ENCODE data around the gene ZFPL1.
"Not testable (repeated sequence)": the region's sequence is repeated elsewhere in the genome, so short reads cannot be mapped to it uniquely, and the experiment has no call there.

ZFPL1 gene

DNA sequence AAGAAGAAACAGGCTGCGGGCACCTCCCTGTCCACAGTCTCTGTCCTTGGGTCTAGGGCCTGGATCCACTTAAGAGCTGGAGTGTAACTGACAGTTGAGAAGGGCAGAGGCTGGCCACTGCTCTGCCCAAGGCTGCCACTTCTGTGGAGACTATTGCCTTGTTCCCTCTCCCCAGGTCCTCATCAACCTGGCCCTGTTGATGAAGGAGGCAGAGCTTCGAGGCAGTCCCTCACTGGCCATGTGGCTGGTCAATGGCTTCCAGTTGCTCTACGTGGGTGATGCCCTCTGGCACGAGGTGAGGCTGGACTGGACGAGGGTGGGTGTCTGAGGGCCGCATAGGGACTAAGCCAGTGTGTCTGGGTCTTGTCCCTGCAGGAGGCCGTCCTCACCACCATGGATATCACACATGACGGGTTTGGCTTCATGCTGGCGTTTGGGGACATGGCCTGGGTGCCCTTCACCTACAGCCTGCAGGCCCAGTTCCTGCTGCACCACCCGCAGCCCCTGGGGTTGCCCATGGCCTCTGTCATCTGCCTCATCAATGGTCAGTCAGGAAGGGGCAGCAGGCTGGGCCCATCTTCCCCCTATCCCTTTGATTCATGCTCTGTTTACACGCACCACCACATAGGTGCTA lies 30.6 kb downstream of the ZFPL1 start:
- DNase-seq (ENCODE audit: low spot score): no peak

DNA sequence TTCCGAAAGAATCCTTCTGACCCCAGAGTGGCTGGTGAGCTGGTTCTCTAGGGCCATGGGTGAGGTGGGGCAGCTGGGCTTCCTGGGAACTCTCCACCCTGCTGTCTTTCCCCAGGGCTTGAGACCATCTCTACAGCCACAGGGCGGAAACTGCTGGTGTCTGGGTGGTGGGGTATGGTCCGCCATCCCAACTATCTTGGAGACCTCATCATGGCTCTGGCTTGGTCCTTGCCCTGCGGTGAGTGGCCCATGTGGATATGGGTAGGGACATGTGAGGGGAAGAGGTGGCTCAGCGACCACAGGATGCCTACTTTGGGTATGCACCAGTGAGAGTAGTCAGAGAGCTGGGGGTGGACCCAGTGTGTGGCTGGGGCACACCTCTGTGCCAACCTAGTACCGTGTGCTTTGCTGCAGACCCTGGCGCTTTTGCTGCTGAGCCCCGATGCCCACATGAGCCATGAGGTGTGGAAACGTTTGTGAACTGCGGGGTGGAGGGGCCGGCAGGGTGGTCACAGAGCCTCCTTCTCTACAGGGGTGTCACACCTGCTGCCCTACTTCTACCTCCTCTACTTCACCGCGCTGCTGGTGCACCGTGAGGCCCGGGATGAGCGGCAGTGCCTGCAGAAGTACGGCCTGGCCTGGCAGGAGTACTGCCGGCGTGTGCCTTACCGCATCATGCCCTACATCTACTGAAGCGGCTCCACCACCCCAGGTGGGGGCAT lies 31.5 kb downstream of the ZFPL1 start:
- DNase-seq (ENCODE audit: low spot score): no peak

GRCh38 chr11:65116370-65117205 lies 32.6 kb downstream of the ZFPL1 start:
- DNase-seq (ENCODE audit: low spot score): peak; percentile 53

DNA sequence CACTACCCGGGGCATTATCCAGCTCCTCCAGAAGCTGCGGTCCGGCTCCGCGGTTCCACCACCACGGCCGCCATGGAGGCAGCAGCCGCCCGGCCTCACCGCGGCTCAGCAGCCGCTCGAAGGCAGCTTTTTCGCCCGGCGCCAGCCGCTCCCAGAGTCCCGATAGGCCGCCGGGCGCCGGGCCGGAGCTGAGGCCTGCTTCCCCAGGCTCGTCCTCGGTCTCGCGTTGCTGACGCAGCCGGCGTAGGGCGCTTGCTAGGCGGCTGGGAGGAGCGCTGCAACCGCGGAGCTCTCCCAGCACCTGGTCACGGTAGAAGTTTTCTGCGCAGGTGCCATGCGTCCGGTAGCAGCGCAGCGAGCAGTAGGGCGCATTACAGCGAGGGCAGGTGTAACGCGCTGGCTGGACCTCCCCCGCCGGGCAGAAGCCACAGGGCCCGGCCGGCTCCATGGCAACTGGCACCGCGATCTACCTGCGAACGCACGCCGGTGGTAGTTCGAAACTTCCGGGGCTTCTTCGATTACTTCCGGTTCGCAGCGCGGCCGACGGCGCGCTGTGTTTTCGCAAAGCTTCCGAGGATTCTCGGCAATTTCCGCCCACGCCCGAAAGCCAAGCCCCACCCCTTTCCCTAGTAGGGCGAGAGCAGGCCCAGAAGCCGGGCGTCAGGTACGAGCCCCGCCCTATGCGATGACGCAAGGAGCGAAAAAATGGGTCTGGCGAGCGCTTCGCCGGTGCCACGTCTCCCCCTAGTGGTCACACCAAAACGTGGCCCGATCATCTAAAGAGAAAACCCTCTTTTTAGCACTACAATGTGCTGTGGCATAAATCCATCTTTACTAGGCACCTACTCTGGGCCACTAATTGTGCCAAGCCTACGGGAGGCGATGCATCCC lies 33.4 kb downstream of the ZFPL1 start, which contains the start of gene ZNHIT2:
Gene ZNHIT2 (minus strand): TSS at position 496 of the 891 bp plus-strand sequence. CDS start 48 bp downstream, at position 448.
- DNase-seq (ENCODE audit: low spot score): peak; percentile 96

GRCh38 chr11:65118097-65118837 lies 34.2 kb downstream of the ZFPL1 start:
- DNase-seq (ENCODE audit: low spot score): no peak

DNA sequence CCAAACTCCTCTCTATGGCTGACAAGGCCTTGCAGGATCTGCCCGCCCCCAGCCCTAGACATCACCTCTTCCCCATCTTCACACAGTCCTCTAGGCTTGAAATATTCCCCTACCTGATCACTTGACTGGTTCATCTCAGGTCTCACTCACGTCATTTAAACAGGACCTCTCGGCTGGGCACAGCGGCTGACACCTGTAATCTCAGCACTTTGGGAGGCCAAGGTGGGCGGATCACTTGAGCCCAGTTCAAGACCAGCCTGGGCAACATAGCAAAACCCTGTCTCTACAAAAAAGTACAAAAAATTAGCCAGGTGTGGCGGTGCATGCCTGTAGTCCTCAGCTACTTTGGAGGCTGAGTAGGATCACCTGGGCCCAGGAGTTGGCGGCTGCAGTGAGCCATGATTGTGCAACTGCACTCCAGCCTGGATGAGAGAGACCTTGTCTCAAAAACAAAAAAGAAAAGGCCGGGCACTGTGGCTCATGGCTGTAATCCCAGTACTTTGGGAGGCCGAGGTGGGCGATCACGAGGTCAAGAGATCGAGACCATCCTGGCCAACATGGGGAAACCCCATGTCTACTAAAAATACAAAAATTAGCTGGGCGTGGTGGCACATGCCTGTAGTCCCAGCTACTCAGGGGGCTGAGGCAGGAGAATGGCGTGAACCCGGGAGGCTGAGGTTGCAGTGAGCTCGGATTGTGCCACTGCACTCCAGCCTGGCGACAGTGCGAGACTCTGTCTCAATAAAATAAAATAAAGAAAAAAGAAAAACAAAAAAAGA lies 35.1 kb downstream of the ZFPL1 start:
- DNase-seq (ENCODE audit: low spot score): not testable (repeated sequence)

DNA sequence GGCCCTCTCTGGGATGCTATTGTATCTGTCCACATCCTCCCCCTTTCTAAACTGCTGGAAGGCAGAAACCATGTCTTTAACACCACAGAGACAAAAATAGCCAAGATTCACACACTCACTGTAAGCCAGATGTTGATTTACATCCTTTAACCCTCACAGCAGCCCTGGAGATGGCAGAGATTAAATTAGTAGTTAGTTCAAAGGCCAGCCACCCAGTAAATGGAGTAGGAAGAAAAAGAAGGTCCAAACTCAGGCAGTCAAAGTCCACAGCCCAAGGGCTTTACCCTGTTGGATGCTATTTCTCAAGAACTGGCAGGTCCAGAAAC lies 35.6 kb downstream of the ZFPL1 start:
- no peak for DNase-seq (ENCODE audit: low spot score)

DNA sequence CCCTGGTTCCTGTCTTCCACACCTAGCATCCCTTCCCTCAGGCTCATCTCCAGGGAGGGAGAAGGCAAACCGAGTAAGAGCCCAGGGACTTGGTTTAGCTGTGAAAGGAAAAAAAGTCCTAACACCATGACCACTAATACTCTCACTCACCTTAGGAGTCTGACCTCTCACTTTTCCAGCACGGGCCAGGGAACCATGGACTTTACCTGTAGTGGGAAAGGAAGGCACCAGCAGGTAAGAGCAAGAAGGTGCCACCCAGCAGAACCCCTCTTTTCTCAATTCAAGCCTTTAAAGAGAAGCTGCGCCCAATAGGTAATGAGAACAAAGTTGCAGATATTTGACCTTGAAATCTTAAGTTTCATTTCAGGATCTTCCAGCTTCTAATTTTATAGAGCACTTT lies 36.8 kb downstream of the ZFPL1 start:
- no peak for DNase-seq (ENCODE audit: low spot score)

- no peak for DNase-seq (ENCODE audit: low spot score)
These were observed 37.4 kb downstream of the ZFPL1 start for GRCh38 chr11:65121447-65121864.

DNA sequence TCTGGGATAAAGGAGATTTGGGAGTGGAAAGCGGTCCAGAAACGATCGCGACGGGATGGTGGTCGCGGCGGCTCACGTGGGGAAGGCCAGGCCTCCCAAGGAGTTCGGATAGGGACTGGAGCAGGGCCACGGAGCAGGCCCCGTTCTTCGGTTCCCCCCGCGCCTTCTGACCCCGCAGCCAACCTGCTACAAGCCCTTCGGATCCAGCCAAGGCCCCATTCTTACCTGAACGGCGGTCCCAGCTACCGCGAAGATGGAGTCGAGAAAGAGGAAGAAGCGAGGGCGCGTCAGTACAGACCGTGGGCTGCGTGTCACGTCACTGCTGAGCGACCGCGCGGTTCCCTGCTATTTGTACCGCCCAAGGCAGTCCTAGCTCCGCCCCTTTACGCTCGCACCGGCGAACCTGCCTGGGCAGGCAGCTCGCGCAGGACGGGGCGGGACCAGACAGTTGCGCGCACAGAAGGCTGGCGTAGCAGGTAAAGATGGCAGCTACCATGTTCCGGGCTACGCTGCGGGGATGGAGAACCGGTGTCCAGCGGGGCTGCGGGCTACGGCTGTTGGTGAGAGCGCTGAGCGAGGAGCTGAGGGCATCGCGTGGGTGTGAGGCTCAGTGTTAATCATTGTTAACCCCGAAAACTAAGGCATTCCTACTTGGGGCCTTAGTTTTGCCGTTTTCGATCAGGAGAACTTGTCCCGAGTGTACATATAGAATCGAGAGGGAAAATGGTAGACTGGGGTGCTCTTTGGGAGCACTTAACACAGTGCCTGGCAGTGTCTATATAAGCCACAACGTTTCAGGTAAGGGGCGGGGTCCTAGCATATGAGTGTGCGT lies 38.1 kb downstream of the ZFPL1 start, which contains the start of the genes FAU and MRPL49:
Gene FAU (minus strand): TSS at position 270 of the 832 bp plus-strand sequence. CDS start 321 bp downstream, outside the sequence.
Gene MRPL49 (plus strand): TSS at position 457 of the 832 bp plus-strand sequence. CDS start 26 bp downstream, at position 483.
- peak; percentile 97 for DNase-seq (ENCODE audit: low spot score)

DNA sequence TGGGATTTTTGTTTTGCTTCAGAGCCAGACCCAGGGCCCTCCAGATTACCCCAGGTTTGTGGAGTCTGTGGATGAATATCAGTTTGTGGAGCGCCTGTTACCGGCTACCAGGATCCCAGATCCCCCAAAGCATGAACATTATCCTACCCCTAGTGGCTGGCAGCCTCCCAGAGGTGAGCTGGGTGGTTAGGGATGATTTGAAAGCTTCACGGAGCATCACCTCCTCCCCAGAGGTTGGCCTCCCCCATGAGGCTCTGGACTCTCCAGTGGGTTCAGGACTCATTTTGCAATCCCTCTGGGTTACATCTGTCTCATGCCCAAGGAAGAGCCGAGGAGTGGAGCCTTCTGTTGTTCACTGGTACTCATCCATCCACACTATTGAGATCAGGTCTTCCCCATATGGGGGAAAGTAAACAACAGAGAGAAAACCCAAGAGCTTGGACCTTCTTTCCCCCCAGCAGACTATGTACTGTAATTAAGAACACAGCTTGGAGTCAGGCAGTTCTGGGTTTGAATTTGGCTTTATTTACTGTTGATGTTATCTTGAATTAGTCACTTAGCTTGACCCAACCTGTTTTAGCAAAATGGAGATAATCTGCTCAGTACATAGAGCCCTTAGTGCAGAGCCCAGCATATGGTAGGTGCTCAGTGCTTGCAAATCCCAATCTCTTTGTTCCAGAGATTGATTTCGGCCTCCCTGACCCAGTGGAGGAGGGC lies 40.6 kb downstream of the ZFPL1 start:
- no peak for DNase-seq (ENCODE audit: low spot score)

DNA sequence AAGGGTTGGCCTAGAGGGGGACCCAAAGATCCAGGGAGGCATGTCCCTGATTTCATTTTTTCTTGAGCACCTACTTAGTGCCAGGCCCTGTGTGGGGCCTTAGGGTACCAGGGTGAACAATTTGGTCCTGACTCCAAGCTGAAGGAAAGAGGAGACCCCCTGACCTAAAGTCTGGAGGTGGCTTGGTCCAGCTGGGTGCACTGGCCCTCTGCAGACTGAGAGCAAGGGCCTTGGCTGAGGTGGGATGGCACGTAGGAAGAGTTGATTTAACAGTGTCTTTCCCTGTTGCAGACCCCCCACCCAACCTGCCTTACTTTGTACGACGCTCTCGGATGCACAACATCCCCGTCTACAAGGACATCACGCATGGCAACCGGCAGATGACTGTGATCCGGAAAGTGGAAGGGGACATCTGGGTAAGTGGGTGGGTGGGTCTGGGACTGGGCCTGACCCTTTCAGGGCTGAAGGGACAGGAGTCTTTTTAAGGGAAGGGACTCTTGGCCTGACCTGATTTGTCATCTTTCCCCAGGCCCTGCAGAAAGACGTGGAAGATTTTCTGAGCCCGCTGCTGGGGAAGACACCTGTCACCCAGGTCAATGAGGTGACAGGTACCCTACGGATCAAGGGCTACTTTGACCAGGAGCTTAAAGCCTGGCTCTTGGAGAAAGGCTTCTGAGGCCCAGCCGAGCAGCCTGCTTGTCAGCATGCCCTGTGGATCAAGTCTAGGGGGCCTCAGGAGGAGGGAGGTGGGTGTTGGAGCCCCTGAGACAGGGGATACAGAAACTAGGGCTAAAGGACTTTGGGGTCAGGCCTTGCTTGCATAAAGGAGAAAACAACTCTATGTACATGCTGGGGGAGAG lies 41.4 kb downstream of the ZFPL1 start:
- no peak for DNase-seq (ENCODE audit: low spot score)

DNA sequence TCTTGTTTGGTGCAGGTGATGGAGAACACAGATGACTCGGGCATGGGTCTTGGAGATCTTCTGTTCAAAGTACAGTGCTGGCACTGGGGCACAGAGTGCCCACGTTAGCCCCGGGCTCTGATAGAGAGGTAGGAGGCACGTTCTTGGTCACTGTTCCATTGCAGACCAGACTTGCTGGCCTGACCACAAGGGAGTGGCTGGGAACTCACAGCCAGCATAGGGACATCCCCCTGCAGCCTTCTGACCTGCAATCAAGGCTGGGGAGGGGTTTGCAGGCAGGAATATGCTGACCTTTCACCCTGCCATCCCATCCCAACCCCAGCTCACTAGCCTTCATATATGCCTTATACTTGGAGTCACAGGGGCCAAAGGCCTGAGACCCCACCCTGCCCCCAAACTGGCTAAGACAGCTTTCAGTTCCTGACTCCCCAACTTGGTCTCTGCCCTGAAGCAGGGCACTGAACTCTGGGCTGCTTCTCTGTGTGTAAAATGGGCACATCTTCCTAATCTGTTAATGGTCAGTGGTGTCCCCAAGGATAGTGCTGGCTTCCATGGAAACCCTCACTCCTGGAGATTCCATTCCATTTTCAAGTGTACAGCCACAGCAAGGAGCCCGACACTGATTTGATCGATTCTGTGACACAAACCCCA lies 42.7 kb downstream of the ZFPL1 start:
- DNase-seq (ENCODE audit: low spot score): no peak

- DNase-seq (ENCODE audit: low spot score): no peak
These were observed 43.6 kb downstream of the ZFPL1 start for GRCh38 chr11:65127473-65128181.

GRCh38 chr11:65128182-65129145 lies 44.4 kb downstream of the ZFPL1 start:
- no peak for DNase-seq (ENCODE audit: low spot score)

All from AG20443 (cell line).